Measurements from ENCODE around the gene PPL. TPM values are rescaled to one million over a fixed set of nuclear protein-coding genes. Genes with fewer than 3 reads are reported as not detected.

PPL gene
- total RNA-seq, 1 donor, result not detected

DNA sequence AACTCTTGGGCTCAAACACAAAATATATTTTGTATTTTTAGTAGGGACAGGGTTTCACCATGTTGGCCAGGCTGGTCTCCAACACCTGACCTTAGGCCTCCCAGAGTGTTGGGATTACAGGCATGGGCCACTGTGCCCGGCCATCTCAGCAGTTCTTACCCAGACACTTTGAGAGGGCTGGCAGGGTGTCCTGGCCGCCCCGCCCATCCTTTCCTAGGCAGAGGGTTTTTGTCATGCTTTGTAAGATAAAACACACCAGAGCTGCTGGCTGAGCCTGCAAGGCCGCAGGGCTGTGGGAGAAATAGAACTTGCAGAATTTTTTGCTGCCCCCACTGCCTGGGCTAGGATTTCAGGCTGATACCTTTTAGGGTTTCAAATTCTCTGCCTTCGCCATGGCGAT, 8.7 kb downstream of the PPL start:
- H3K27me3 ChIP-seq (ENCODE audit: insufficient read depth, low read length), result no peaks in the 10 kb centered on the region
- no peaks in the 10 kb centered on the region for H3K4me1 ChIP-seq (ENCODE audit: insufficient read depth, low read length)
- H3K4me3 ChIP-seq (ENCODE audit: low read length), result no peak overlapping the region
- peaks cover 7% of the 10 kb centered on the region for H3K9me3 ChIP-seq (ENCODE audit: low read depth, low read length)

DNA sequence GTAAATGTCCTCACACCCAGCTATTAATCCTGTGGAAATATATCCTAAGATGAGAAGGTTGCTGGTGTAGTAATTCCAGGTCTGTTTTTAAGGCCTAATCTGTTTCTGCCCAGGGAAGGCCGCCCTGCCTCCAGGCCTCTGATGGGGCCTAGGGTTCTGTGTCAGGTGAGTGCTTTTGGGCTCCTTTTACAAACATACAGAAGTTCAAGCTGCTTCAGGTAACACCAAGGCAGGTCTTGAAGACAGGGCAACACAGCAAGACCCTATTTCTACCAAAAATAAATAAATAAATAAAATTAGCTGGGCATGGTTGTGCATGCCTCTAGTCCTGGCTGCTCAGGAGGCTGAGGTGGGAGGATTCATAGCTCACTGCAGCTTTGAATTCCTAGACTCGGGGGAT, 9.3 kb downstream of the PPL start:
- H3K9me3 ChIP-seq (ENCODE audit: low read depth, low read length), result peaks cover 7% of the 10 kb centered on the region
- no peaks in the 10 kb centered on the region for H3K27me3 ChIP-seq (ENCODE audit: insufficient read depth, low read length)
- no peaks in the 10 kb centered on the region for H3K4me1 ChIP-seq (ENCODE audit: insufficient read depth, low read length)
- H3K4me3 ChIP-seq (ENCODE audit: low read length), result no peak overlapping the region

DNA sequence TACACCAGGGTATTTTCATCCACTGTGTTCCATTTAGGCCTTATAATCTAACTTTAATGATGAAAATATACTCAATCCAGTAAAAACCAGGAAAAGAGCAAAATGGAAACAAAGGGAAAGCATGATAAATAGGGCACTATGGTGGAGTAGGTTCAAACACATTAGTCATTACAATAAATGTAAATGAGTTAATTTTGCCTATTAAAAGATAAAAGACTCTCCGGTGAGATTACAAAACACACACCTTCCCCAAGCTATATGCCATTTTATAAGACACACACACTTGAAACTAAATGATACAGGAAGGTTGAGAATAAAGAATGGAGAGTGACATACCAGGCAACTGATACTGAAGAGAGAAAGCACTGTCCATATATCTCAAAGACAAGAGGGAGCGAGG, 10.0 kb downstream of the PPL start:
- Histone ChIP-seq H3K9me3 (ENCODE audit: low read depth, low read length) (peaks cover 7% of the 10 kb centered on the region), H3K27me3 (ENCODE audit: insufficient read depth, low read length) (no peaks in the 10 kb centered on the region), H3K4me3 (ENCODE audit: low read length) (no peak overlapping the region), H3K4me1 (ENCODE audit: insufficient read depth, low read length) (no peaks in the 10 kb centered on the region)

DNA sequence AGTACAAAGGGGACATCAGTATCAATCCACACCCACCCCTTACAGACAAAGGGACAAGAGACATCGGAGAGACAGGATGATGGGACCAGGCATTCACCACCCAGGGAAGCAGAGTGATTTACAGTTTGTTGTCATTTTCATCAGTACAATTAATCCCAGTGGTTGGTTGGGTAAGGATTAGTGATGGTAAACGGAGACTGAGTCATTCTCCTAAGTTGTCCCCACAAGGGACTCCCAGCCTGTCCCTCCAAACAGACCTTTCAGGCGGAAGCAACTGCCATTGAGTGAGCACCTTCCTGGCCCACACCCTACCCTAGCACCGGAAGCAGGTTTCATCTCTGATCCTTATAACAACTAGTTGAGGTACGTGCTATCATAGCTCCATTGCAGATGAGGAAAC, 11.2 kb downstream of the PPL start:
- Histone ChIP-seq H3K27me3 (ENCODE audit: insufficient read depth, low read length) (no peaks in the 10 kb centered on the region), H3K4me3 (ENCODE audit: low read length) (no peak overlapping the region), H3K4me1 (ENCODE audit: insufficient read depth, low read length) (no peaks in the 10 kb centered on the region), H3K9me3 (ENCODE audit: low read depth, low read length) (peaks cover 7% of the 10 kb centered on the region)

DNA sequence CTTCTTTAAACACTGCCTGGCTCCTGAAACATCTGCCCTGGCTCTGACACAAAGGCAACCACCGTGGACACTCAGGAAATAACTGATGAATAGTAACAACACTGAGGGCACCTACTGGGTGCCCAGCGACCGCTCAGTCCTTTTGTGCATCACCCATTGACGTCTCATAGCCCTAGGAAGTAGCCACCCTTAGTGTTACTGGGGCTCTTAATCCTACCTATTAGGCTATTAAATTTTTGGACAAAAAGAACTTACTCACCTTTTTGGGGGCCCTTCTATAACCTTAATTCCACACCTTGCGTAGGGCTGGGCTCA, 11.7 kb downstream of the PPL start:
- Histone ChIP-seq H3K4me3 (ENCODE audit: low read length) (no peak overlapping the region), H3K4me1 (ENCODE audit: insufficient read depth, low read length) (no peaks in the 10 kb centered on the region), H3K9me3 (ENCODE audit: low read depth, low read length) (peaks cover 7% of the 10 kb centered on the region), H3K27me3 (ENCODE audit: insufficient read depth, low read length) (no peaks in the 10 kb centered on the region)

DNA sequence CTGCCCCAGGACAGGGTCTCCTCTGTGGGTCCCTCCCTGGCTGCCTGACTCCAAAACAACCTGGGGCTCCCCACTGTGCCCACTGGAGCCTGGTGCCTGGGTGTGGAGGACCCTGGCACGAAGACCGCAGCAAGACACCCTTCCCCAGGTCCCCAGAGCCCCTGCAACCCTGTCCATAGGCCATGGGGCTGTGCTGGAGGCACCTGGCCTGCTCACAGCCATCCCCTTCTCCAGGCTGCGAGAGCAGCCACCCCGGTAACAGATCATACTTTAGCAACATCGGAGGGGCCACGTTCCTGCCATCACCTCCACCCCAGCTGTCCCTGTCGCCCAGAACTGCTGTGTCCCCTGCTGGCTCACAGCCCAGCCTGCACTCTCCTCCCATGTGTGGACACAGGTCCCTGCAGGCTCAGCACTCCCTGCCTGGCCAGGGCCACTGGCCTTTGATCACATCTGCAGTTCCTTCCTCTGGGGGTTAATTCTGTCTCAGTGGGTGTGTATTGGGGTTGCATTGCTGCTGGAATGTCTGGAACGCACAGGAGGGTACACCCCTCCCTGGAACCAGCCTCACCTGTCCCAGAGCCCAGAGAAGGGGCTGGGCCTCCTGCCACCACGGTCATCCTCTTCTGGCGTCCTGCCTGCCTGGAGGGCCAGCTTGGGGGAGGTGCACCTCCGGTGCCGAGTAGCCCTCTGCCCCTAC, 12.2 kb downstream of the PPL start:
- Histone ChIP-seq H3K9me3 (ENCODE audit: low read depth, low read length) (peaks cover 7% of the 10 kb centered on the region), H3K4me3 (ENCODE audit: low read length) (no peak overlapping the region), H3K27me3 (ENCODE audit: insufficient read depth, low read length) (no peaks in the 10 kb centered on the region), H3K4me1 (ENCODE audit: insufficient read depth, low read length) (no peaks in the 10 kb centered on the region)

DNA sequence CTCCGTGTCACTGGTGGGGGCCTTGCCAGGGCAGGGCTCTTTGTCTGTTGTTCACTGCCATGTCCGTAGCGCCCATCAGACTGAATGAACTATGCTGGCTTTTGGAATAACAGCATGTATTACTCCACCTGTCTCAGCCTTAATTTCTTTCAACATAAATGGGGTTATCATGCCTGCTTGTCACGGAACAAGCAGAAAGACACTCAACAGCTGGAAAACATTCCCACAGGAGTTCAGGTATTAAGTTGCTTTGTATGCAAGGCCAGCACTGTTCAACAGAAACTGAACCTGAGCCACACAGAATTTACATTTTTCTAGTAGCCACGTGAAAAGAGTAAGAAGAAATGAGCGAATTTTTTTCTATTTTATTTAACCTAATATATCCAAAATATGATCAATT, 13.1 kb downstream of the PPL start:
- Histone ChIP-seq H3K4me1 (ENCODE audit: insufficient read depth, low read length) (no peaks in the 10 kb centered on the region), H3K9me3 (ENCODE audit: low read depth, low read length) (peaks cover 7% of the 10 kb centered on the region), H3K4me3 (ENCODE audit: low read length) (no peak overlapping the region), H3K27me3 (ENCODE audit: insufficient read depth, low read length) (no peaks in the 10 kb centered on the region)

DNA sequence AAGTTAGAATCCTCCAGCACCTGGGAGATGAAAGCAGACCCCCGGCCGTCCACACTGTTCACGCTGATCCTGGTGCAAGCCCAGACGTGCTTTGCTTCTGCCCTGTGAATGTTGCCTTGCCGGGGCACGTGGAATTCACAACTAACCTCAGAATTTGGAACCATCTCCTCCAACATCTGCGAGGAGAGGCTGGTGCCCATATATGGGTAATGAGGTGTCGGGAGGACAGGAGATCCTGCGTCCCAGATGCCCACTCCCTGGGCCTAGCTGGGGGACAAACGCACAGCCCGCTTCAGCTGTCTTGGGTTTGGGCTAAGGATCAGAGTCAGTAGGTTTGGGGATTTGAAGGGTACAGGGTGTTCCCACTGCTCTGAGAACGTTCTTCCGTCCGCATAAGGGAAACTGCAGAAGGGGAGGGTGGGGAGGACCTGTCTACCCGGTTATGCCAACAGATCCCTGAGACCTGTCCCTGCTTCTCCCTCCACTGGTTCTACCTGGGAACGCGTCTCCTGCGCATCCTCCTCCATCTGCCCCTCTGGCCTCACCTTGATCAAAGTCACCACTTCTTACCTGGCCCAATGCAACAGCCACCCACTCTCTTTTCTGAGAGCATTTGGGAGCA, 14.1 kb downstream of the PPL start:
- Histone ChIP-seq H3K4me1 (ENCODE audit: insufficient read depth, low read length) (no peaks in the 10 kb centered on the region), H3K9me3 (ENCODE audit: low read depth, low read length) (peaks cover 7% of the 10 kb centered on the region)

DNA sequence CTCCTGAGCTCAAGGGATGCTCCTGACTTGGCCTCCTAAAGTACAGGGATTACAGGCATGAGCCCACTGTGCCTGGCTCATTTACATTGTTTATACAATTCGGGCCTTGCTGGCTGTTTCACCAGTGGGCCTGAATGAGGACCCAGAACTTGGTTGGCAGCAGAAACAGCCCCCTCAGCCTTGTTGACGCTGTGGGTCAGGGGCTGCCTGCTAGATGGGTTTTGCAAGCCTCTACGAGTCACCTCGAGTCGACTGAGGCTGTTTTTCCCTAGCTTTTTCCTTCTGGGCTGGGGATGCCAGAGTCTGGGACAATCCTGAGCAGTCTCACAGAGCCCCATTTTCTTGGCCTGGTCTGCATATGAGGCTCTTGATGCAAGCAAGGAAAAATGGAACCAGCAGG, 16.1 kb downstream of the PPL start:
- Histone ChIP-seq H3K4me3 (ENCODE audit: low read length) (no peak overlapping the region), H3K9me3 (ENCODE audit: low read depth, low read length) (no peaks in the 10 kb centered on the region), H3K27me3 (ENCODE audit: insufficient read depth, low read length) (no peaks in the 10 kb centered on the region), H3K4me1 (ENCODE audit: insufficient read depth, low read length) (no peaks in the 10 kb centered on the region)

More for the DNA sequence above, 14.1 kb downstream of the PPL start:
- Histone ChIP-seq H3K4me3 (ENCODE audit: low read length) (no peak overlapping the region), H3K27me3 (ENCODE audit: insufficient read depth, low read length) (no peaks in the 10 kb centered on the region)

DNA sequence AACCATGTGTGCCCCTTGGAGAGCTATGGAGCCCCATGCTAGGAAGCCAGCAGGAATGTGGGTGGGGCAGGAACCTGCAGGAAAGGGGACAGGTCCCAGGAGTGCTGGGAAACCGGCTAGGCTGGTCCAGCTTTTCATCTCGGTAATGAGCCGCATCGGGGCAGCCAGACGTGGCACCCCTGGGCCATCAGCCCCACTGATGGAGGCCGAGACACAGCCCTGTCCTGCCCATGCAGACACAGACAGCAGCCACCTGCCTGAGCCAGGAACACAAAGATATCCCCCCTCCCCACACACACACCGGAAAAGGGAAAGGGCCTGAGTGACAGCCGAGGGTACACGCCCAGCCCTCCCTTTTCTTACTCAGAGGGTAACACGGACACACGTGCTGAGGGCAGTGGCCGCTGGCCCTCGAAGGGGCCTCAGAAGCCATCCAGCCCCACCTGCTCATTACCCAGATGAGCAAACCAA, 18.1 kb downstream of the PPL start:
- Histone ChIP-seq H3K27me3 (ENCODE audit: insufficient read depth, low read length) (no peaks in the 10 kb centered on the region), H3K4me3 (ENCODE audit: low read length) (no peak overlapping the region), H3K4me1 (ENCODE audit: insufficient read depth, low read length) (no peaks in the 10 kb centered on the region), H3K9me3 (ENCODE audit: low read depth, low read length) (no peaks in the 10 kb centered on the region)

DNA sequence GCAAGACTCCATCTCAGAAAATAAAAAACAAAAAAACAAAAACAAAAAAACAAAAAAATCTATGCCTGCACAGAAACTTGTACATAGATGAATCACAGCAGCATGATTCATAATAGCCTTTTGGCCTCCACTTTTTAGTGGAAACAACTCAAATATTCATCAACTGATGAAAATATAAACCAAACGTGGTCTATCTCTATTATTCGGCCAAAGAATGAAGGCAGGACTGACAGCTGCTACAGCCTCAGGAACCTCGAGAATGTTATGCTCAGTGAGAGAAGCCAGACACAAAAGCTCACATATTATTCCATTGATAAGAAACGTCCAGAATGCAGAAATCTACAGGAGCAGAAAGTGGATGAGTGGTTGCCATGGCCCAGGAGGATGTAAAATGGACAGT, 19.8 kb downstream of the PPL start:
- H3K4me3 ChIP-seq (ENCODE audit: low read length), result no peak overlapping the region
- H3K9me3 ChIP-seq (ENCODE audit: low read depth, low read length), result no peaks in the 10 kb centered on the region
- no peaks in the 10 kb centered on the region for H3K4me1 ChIP-seq (ENCODE audit: insufficient read depth, low read length)
- no peaks in the 10 kb centered on the region for H3K27me3 ChIP-seq (ENCODE audit: insufficient read depth, low read length)

DNA sequence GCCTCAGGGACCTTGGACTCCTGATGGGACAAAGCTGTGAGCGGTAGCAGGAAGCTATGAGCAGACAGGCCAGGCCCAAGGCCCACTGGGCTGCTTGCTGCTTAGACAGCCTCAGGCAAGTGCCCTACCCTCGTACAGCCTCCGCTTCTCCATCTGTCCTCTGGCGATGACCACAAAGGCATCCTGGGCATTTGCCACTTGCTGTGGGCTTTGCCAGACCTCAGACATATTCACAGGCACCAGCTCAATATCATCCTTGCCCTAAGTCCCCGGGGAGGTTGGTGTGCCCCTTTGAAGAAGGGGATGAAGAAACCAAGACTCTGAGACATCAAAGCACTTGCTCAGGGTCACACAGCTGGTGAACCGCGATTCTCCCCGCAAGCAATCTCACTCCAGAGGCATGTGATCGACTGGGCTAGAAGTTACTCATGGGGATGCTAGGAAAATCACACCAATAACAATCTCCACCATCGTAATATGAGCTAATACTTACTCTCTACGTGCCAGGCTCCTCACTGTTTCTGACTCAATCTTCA, 21.7 kb downstream of the PPL start:
- Histone ChIP-seq H3K4me1 (ENCODE audit: insufficient read depth, low read length) (no peaks in the 10 kb centered on the region), H3K27me3 (ENCODE audit: insufficient read depth, low read length) (no peaks in the 10 kb centered on the region), H3K4me3 (ENCODE audit: low read length) (no peak overlapping the region), H3K9me3 (ENCODE audit: low read depth, low read length) (no peaks in the 10 kb centered on the region)

DNA sequence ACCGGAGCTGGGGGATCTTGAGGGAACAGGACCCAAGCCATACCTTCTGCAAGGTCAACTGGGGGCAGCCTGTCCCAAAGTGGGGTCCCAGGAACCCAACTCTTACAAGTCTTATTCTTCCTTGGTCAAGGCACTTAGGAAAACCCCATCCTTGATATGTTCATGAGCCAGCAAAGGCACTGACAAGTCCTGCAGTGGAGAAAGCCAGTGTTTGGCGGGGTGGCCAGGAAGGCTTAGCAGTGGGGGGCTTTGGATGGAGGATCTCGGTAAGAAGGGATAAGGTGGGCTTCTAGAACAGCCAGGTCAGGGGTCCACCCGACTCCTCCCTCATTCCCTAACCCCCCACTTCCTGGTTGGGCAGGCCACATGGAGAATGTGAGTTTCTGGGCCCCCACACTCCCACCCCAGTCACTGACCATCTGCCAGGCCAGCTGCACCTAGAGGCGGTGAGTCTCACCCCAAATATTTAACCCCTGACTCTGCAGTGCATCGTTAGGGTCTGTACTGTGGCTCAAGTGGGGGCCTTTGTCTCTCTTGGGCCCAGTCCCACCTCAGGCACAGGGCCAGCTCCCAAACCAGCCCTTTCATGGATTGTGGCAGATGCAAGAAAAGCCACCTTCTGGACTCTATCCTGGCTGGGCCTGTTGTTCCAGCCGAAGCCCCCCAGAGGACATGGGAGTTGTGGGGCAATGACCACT, 22.3 kb downstream of the PPL start:
- Histone ChIP-seq H3K27me3 (ENCODE audit: insufficient read depth, low read length) (no peaks in the 10 kb centered on the region), H3K4me1 (ENCODE audit: insufficient read depth, low read length) (no peaks in the 10 kb centered on the region), H3K4me3 (ENCODE audit: low read length) (no peak overlapping the region), H3K9me3 (ENCODE audit: low read depth, low read length) (no peaks in the 10 kb centered on the region)

DNA sequence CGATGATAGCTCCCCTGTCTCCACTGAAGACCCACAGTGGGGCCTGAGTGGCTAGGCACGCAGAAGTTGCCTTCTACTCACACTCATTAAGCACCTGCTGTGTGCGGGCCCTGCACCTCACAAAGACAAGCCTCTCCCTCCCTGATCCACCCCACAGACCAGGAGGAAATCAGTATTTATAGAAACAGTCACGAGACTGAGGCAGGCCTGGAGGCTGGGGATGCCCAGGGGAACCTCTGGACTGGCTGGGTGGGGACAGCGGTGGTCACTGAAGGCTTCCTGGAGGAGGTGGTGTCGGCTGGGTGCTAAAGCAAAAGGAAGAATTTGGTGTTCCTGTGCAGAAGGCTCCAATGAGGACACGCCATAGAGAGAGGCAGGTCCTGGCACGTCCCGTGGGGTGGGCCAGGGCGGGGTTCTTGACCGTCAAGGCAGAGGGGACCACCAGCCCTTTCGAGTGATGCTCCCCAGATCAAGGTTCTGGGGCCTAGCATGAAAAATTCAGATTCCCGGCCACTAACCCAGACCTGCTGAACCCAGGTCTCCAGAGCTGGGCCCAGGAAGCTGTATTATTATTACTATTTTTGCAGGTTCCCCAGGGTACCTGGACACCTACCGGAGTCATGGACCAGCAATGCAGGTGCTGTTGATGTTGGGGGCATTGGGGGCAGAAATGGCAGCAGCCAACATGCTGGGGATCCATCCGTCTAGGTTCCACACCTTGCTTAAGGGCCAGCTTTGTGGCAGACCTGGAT, 23.0 kb downstream of the PPL start:
- H3K27me3 ChIP-seq (ENCODE audit: insufficient read depth, low read length), result no peaks in the 10 kb centered on the region
- no peak overlapping the region for H3K4me3 ChIP-seq (ENCODE audit: low read length)
- H3K9me3 ChIP-seq (ENCODE audit: low read depth, low read length), result no peaks in the 10 kb centered on the region
- no peaks in the 10 kb centered on the region for H3K4me1 ChIP-seq (ENCODE audit: insufficient read depth, low read length)
